GM19193 (cell line): ENCODE results near the gene UBXN6.

Experiments used
- POLR2A ChIP-seq: IDR thresholded peaks from 4 replicates; pipeline ENCODE4 v1.6.1; 2011; ENCODE audit not compliant: insufficient read depth, insufficient read length; ENCODE audit errors: extremely low read depth

Gene UBXN6

DNA sequence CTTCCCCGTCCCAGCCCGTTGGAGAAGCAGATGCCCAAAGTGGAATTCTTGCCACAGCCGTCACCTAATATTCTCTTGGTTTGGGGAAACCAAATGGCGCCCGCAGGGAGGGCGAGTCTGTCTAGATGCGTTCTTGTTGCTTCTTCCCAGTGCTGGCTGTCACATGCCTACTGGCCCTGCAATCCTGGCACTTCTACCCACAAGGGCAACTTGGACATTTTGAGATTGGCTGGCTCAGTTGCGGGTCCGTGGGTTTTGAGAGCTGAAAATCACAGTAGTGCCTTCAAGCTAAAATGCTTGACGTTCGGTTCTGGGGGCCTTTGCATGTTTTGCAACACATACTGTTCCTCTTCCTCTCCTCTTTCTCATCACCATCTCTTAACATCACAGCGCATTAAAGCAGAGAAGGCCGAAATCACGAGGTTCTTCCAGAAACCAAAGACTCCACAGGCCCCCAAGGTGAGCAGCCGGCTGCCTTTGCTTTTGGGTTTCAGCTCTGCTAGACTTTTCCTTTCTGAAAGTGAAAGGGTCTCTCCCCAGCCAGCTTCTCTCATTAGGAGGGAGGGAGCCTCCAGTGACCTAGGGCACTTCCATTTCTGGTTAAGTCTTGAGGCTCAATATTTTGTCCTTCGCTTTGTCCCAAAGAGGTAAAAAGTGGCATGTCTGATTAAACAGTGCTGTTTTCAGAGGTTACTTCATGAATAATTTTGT, 34.0 kb downstream of the UBXN6 start:
- TF ChIP-seq POLR2A, result no peak

DNA sequence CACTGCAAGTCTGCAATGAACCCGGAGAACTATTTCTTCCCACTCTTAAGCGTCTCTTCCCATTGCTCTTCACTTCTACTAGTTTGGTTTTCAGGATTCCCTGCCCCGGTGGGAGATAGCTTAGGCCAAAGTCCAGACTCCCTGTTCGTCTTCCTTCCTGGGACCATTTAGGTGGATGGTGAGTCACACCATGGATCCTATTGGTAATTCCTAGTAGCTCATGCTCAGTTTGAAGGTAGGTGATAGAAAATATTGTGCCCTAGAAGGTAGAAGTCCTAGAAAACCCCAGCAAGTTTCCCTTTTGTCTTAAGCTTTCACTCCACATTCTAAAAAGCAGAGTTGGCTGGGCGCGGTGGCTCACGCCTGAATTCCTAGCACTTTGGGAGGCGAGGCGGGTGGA, 41.3 kb downstream of the UBXN6 start:
- no peak for TF ChIP-seq POLR2A

DNA sequence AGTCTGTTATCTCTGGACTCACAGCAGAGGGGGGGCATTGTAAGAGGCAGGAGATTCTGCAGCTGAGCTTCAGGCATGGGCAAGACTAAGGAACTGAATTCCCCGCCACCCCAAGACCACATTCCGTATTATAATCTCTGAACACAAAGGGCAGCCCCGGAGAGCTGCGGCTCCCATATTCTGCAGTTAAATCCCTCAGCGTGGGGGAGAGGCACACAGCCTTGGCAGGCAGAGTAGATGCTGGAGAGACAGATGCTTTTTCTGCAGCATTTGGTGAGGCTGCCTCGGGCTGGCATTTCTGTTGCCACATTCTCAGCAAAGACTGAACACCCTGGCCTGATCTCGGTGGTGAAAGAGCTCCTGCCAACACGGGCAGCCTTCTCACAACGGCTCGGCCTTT, 42.2 kb downstream of the UBXN6 start:
- no peak for TF ChIP-seq POLR2A

DNA sequence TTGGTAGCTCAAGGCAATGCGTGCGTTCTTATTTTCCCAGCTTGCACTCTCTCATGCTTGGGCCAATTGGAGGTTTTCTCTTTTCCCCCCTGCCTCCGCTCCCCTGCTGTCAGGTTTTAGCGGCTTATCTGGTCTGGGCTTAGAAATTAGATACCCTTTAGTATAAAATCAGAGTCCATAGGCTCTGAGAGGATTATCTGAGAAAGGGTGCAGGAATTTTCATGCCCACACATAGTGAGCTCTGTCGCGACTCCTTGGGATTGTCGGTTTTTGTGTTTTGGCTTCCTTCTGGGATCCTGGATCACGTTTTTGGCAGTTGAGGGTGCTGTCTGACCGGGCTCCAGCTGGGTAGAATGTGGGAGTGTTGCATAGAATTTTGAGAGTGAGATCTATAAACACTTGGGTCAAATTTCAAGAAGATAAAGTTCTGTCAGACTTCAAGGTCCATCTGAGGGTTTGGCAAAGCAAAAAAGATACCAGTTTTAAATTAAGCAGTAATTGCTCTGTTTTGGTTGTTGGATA, 42.7 kb downstream of the UBXN6 start:
- no peak for TF ChIP-seq POLR2A

DNA sequence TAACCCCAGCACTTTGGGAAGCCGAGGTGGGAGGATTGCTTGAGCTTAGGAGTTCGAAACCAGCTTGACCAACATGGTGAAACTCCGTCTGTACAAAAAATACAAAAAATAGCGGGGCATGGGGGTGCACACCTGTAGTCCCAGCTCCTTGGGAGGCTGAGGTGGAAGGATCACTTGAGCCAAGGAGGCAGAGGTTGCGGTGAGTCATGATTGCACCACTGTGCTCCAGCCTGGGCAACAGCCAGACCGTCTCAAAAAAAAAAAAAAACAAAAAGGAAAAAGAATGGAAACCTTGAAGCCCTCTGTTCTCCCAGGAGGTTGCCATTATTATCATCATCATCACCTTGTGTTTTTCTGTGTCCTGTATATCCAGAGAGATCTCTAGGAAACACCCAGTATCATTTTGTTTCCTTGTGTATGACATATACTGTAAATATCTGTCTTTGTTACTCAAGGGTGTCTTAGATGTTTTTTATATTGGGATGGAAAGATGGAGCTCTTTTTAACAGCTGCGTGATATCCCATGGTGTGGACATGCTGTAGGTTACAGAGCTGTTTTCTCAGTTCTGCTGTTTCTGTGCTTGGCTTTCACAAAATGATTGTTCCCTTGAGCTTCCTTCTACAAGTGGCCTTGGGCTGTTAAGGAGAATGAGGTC, 43.3 kb downstream of the UBXN6 start:
- TF ChIP-seq POLR2A, result no peak

DNA sequence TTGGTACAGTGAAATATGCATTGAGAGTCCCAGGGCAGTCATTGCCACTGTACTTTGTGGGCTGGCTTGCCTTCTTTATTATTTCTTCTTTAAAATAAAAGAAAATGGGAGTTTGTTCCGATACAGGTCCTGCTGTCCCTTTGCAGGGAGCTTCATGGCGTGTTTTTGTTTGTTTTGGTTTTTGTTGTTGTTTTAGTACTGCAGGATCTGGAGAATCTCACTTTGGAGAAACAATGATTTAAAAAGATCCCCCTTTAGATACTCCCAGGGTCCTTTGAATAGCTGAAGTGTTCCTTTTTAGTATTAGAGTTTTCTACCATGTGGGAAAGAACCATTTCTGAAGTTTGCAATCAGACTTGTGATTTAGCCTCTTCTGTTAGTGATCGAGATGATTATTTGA, 44.0 kb downstream of the UBXN6 start:
- TF ChIP-seq POLR2A, result no peak

DNA sequence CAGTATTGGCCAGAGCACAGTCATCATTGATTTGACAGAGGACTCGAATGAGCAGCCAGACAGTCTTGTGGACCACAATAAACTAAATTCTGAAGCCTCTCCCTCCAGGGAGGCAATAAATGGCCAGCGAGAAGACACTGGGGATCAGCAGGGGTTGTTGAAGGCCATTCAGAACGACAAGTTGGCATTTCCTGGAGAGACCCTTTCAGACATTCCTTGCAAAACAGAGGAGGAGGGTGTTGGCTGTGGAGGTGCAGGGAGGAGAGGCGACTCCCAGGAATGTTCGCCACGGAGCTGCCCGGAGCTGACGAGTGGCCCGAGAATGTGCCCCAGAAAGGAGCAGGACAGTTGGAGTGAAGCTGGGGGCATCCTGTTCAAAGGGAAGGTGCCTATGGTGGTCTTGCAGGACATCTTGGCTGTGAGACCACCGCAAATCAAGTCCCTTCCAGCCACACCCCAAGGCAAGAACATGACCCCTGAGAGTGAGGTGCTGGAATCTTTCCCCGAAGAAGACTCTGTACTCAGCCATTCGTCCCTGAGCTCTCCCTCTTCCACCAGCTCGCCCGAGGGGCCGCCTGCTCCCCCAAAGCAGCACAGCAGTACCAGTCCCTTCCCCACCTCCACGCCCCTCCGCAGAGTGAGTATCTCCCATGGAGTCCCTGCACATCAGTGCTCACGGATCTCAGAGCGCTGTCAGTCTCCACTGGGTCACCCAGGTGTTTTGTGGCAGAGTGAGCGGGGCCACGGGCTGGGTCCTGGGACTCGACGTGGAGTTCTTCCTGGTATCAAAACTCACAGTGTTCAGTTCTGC, 48.3 kb downstream of the UBXN6 start:
- TF ChIP-seq POLR2A, result no peak

DNA sequence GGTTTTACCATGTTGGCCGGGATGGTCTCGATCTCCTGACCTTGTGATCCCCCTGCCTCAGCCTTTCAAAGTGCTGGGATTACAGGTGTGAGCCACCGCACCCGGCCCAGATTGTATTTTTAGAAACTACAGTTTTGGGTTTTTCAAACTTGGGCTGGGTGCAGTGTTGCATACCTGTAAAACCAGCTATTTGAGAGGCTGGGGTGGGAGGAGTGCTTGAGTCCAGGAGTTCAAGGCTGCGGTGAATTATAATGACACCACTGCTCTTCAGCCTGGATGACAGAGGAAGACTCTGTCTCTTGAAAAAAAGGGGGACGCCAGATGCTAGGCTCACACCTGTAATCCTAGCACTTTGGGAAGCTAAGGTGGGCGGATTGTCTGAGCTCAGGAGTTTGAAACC, 51.0 kb downstream of the UBXN6 start:
- no peak for TF ChIP-seq POLR2A

DNA sequence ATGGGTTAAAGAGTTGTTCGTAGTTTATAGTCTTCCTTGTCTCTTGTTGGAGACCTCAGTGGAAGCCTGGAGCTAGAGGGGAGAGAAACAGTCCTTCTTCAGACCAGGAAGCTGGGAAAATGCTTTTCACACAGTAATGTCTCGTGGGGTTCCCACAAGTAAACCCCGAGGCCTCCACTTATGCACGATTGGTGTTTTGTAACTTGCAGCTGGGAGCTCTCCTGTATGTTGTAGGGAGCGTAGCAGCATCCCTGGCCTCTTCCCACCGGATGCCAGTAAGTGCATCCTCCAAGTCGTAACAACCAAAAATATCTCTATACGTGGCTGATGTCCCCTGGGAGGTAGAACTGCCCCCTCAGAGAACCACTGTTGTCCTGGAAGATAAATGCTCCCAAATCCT, 51.6 kb downstream of the UBXN6 start:
- TF ChIP-seq POLR2A, result no peak

DNA sequence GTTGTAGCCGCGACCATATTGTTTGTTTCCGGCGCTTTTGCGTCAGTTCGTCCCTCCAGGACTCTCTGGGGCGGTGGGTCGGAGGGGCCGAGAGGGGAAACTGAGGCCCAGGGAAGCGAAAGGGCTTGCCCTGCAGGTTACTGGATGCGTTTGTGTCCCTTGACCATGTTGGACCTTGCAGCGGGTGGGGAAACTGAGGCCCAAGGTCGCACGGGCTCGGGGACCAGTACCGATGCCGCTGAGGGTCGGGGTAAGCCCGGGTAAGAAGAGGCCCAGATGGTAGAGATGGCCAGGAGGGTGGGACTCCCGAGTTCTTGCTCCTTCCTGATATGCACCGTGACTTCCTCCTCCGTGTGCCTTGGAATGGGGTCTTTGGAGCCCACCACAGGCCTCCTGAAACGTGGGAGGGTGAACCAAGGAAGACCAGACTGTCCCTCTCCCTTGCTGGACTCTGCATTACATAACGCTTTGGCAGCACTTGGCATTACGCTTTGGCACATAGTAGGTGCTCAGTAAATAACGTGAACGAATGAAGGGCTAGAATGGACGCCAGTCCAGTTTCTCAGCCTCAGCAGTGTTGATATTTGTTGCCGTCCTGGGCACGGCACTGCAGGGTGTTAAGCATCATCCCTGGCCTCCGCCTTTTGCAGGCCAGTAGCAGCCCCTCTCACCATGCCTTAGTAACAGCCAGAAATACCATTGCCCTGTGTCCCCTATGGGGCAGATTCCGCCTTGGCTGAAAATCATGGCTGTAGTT, 54.4 kb downstream of the UBXN6 start:
- TF ChIP-seq POLR2A, result no peak

DNA sequence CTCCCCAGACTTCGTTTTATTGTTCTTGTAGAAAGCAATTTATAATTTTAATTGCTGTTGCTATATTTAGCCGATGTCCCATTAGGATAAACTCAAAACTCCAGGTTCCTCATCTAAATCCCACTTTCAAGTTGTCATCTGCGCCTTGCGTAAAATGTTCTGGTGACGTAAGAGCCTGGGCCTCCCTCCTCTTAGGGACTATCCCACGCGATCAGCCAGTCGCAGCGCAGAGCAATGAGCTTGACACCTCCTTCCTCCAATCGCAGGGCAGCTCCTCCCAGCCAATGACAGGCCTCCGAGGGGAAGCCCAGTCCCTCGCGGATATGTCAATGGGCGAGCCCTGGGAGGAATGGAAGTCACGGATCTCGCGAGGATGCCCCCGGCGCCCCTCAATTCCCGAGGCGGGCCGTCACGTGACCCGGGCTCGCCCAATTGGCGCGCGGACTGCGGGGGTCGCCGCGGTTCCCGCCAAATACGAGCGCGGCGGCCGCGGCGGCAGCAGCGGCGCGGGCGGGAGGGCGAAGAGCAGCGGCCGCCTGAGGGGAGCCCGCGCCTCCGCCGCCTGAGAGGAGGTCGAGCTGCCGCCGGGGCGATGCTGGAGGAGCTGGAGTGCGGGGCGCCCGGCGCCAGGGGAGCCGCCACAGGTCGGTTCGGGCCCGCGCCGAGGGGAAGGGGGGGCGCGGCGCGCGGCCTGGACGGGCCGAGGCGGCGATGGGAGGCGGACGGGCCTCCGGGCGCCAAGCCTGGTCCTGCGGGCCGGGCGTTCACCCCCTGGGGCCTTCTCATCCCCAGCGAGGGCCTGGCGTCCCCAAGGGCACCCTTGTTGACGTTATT, 55.2 kb downstream of the UBXN6 start, which contains the start of gene CHAF1A:
Gene CHAF1A (plus strand): TSS at position 470 of the 834 bp plus-strand sequence. CDS start 123 bp downstream, at position 593.
- peak; percentile 77 for TF ChIP-seq POLR2A

DNA sequence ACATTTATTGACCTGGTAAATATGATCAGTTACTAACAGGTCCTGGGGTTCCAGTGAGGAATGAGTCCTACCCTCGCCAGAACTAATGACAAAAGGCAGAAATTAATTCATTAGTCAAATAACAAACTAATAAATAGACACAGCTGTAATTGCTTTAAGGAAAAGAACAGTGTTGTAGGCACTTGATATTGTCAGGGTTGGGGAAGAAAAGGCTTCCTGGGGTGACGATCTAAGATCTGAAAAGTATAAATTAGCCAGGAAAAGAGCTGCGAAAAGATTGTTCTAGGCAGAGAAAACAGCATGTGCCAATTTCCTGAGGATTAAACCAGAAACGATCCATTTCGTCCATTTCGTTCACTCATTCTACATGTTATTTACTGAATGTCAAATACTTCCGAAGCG, 55.8 kb downstream of the UBXN6 start:
- no peak for TF ChIP-seq POLR2A

DNA sequence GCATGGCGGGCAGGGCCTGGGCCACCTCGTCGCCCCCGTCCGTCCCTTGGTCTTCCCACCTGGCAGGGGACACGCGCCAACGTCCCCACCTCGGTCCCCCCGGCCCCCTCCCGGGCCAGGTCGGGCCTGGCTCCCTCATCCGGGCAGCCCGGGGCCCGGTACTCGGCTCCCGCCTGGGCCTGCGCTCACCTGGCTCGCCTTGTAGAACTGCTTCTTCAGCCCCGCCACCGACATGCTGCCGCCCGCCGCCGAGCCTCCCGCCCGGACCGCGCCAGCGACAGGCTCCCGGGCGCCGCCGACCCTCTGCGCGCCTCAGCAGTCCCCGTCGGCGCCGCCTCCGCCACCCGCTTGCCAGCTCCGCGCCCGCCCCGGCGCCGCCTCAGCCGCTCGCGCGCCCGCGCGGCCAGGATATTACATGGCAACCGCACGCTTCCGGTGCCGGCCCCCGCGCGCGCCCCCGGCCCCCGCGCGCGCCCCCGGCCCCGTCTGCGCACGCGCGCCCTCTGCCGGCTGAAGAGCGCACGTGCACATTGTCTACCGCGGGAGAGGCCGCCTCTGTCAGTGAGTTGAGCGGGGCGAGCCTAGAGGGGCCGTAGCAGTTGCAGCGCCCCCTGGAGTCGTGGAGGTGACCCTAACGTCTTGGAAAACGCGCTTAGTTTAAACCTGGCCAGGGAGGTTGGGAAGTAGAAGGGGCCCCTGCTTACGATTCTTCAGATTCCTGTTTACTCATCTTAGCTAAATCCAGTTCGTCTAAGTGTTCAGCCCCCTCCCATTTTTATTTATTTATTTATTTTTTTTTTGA, 57.3 kb downstream of the UBXN6 start, which contains the start of gene SH3GL1:
Gene SH3GL1 (minus strand): TSS at position 413 of the 802 bp plus-strand sequence. CDS start 179 bp downstream, at position 234.
- TF ChIP-seq POLR2A, result peak; percentile 78
